Duodenal mucosa (tissue), 2 donors: ENCODE measurements around the gene SNRPD2.

Experiments used
- H3K27ac ChIP-seq: one replicate; pipeline ENCODE4 v1.7.0; 2013; ENCODE audit warnings: low read depth, low read length
- H3K27me3 ChIP-seq, 2 donors: one replicate each; pipeline ENCODE4 v1.7.0; 2013; ENCODE audit warnings: low read length in 2 of 2, control low read depth in 1 of 2; ENCODE audit not compliant: insufficient read depth in 2 of 2, control insufficient read depth in 1 of 2
- H3K36me3 ChIP-seq, 2 donors: one replicate each; pipeline ENCODE4 v1.7.0; 2013; ENCODE audit warnings: low read length in 2 of 2, control low read depth in 1 of 2; ENCODE audit not compliant: insufficient read depth in 2 of 2, control insufficient read depth in 1 of 2
- H3K4me1 ChIP-seq, 2 donors: one replicate each; pipeline ENCODE4 v1.7.0; 2013; ENCODE audit warnings: low read length in 2 of 2, control low read depth in 1 of 2; ENCODE audit not compliant: insufficient read depth in 2 of 2, control insufficient read depth in 1 of 2
- H3K4me3 ChIP-seq, 2 donors: one replicate each; pipeline ENCODE4 v1.7.0; 2013; ENCODE audit warnings: low read length in 2 of 2, low read depth in 1 of 2
- H3K9ac ChIP-seq, 2 donors: one replicate each; pipeline ENCODE4 v1.7.0; 2013; ENCODE audit warnings: low read length in 2 of 2, low read depth in 1 of 2
- H3K9me3 ChIP-seq, 2 donors: one replicate each; pipeline ENCODE4 v1.7.0; 2013; ENCODE audit warnings: low read length in 2 of 2, control low read depth in 1 of 2; ENCODE audit not compliant: control insufficient read depth in 1 of 2

The SNRPD2 gene

DNA sequence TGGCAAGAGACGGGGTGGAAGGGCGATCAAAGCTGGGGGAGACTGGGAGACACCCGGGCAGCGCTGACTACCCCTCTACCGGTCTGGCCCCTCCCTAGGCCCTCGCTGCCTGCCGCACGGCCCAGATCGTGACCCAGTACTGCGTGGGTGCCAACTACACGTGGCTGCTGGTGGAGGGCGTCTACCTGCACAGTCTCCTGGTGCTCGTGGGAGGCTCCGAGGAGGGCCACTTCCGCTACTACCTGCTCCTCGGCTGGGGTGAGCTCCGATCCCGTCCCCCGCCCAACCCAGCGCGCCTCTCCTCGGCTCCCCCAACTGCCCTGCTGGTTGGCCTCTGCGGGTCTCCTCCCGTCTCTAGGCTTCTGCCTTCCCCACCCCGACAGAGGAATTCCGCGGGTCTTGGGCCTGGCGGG is 14.9 kb downstream of the SNRPD2 start:
- H3K9ac ChIP-seq, result peak overlapping the region; percentile 16 to 54
- H3K9me3 ChIP-seq, result no peaks in the 10 kb centered on the region
- H3K36me3 ChIP-seq, result no peaks in the 10 kb centered on the region
- H3K4me3 ChIP-seq, result peak overlapping the region; percentile 60 to 65
- no peak overlapping the region for H3K27ac ChIP-seq
- peaks cover 10 to 20% of the 10 kb centered on the region in 2 donors for H3K27me3 ChIP-seq
- peaks cover 11 to 18% of the 10 kb centered on the region in 2 donors for H3K4me1 ChIP-seq

DNA sequence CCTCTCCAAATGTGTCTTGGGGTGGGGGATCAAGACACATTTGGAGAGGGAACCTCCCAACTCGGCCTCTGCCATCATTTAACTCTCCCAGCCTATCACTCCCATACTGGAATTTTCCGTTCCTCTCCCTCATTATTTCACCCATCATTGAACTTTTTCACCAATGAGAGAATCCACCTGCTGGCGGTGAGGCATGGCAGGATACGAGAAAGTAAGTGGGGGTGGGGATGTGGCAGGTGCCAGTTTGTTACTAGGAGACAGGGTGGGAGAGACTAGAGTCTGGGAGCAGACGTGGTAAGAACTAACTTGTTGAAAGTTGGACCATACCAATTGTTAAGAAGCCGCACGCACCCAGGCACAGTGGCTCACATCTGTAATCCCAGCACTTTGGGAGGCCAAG is 16.8 kb downstream of the SNRPD2 start:
- Histone ChIP-seq H3K27ac (no peak overlapping the region), H3K4me1 (peaks cover 13 to 21% of the 10 kb centered on the region in 2 donors), H3K27me3 (peaks cover 15 to 27% of the 10 kb centered on the region in 2 donors), H3K9me3 (no peaks in the 10 kb centered on the region), H3K4me3 (no peak overlapping the region), H3K9ac (no peak overlapping the region), H3K36me3 (no peaks in the 10 kb centered on the region)

DNA sequence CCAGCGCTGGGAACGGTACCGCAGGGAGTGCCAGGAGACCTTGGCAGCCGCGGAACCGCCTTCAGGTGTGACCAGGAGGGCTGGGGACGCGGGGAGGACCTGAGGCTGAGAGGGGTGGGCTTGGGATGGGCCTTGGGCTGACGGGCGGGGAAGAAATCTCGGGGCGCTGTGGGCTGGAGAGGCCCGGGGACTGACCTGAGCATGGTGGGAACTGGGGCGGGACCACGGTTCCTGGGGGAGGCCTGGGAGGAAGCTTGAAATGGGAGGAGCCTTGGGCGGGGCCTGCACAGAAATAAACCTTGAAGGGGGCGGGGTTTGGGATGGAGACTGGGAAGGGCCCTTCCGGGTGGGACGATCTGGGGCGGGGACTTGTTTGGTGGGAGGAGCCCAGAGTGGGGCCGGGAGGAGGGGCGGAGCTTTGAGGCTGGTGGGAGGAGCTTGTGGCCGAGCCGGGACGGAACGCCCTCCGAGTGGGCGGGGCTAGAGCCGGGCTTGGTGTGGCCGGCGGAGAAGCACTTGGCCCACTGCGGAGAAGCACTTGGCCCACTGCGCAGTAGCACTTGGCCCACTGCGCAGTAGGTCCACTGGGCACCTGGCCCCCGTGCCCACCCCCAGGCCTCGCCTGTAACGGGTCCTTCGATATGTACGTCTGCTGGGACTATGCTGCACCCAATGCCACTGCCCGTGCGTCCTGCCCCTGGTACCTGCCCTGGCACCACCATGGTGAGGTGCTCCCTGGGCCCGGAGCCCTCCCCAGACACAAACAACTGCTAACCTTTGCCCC is 20.9 kb downstream of the SNRPD2 start:
- peak overlapping the region in 1 of 2 donors; percentile 51 for H3K9ac ChIP-seq
- H3K9me3 ChIP-seq, result no peaks in the 10 kb centered on the region
- H3K4me3 ChIP-seq, result peak overlapping the region; percentile 47 to 54
- no peaks in the 10 kb centered on the region for H3K36me3 ChIP-seq
- peaks cover 11 to 28% of the 10 kb centered on the region in 2 donors for H3K4me1 ChIP-seq
- peaks cover 22 to 28% of the 10 kb centered on the region in 2 donors for H3K27me3 ChIP-seq
- H3K27ac ChIP-seq, result no peak overlapping the region

DNA sequence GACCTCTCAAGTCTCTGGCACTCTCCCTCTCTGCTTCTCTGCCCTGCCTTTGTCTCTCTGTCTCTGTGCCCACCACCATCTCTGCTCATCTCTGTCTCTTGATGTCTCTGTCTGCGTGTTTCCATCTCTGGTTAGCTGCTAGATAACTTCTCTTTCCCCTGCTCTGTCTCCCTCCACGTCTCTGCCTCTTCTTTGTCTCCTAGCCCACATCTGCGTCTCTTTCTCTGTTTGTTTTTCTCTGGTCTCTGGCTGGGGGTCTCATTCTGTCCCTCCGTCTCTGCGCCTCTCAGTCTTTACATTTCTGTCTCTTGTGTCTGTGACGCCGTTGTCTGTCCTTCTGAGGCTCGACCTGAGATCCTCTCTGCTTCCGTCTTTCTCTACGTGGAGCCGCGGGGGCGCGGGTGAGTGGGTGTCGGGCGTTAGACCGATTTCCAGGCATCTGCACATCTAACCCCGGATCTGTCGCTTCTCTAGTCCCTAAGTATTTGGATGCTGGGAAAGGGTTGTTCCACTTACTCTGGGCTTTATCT is 23.3 kb downstream of the SNRPD2 start:
- no peaks in the 10 kb centered on the region for H3K36me3 ChIP-seq
- H3K27ac ChIP-seq, result no peak overlapping the region
- H3K4me1 ChIP-seq, result peaks cover 11 to 28% of the 10 kb centered on the region in 2 donors
- H3K4me3 ChIP-seq, result peak overlapping the region; percentile 63 to 71
- H3K27me3 ChIP-seq, result peaks cover 22 to 31% of the 10 kb centered on the region in 2 donors
- H3K9ac ChIP-seq, result peak overlapping the region; percentile 54 to 65
- H3K9me3 ChIP-seq, result no peaks in the 10 kb centered on the region

DNA sequence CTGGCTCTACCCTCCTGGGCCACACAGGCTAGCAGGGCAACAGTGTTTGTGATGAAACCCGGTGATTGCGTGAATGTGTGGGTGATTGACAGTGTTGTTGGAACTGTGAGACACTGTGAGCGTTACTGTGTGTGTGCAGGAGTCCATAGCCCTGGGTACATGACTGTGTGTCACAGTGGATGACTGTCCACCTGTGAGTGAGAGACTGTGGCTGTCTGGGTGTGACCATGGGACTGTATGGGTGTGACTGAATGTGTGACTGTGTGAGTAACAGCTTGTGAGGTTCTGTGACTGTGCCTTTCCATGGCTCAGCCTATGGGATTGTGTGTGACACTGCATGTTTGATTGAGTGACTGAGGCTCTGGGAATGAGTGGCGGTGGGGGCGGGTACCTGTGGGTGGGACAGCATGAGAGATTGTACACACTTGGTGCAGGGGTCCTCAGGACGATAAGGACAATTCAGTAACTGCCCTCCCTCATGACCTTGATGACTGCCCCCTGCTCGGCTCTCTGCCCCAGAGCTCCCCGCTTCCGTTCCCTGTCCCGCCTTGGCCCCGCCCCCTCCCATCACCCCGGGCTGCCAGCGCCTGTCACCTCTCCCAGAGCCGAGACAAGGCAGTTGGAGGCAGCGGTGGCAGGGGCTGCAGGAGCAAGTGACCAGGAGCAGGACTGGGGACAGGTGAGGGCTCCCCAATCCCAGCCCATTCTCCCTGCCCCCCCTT is 24.0 kb downstream of the SNRPD2 start, which contains the start of gene GIPR:
Gene GIPR, plus strand, starts transcription at position 602 of the 722 bp plus-strand sequence. CDS start 1,300 bp downstream, outside the sequence.
- H3K4me1 ChIP-seq, result peaks cover 11 to 28% of the 10 kb centered on the region in 2 donors
- no peak within 1 kb of the TSS for H3K27ac ChIP-seq
- peak within 1 kb of the TSS; percentile 63 to 71 for H3K4me3 ChIP-seq
- H3K9ac ChIP-seq, result peak within 1 kb of the TSS; percentile 54 to 65
- H3K36me3 ChIP-seq, result no peaks in the 10 kb centered on the region
- peaks cover 22 to 30% of the 10 kb centered on the region in 2 donors for H3K27me3 ChIP-seq
- no peaks in the 10 kb centered on the region for H3K9me3 ChIP-seq

DNA sequence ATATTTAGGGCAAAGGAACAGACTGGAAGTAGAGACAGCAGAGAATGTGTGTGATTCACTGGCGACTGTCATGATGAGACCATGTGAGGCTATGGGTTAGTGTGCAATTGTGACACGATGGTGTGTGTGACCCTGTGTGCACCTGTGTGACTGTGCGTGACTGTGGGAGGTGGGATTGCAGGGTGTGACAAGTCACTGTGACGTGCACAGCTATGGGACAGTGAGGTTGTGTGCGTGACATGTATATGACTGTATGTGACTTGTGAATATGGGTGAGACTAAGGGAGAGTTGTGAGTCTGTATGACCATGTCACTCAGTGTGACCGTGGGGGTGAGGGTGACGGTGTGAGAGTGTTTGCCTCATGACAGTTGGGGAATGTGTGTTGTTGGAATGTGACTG is 27.2 kb downstream of the SNRPD2 start:
- no peak overlapping the region for H3K4me3 ChIP-seq
- H3K9ac ChIP-seq, result no peak overlapping the region
- no peaks in the 10 kb centered on the region for H3K36me3 ChIP-seq
- H3K27me3 ChIP-seq, result peaks cover 14 to 29% of the 10 kb centered on the region in 2 donors
- no peak overlapping the region for H3K27ac ChIP-seq
- peaks cover 7 to 20% of the 10 kb centered on the region in 2 donors for H3K4me1 ChIP-seq
- no peaks in the 10 kb centered on the region for H3K9me3 ChIP-seq

DNA sequence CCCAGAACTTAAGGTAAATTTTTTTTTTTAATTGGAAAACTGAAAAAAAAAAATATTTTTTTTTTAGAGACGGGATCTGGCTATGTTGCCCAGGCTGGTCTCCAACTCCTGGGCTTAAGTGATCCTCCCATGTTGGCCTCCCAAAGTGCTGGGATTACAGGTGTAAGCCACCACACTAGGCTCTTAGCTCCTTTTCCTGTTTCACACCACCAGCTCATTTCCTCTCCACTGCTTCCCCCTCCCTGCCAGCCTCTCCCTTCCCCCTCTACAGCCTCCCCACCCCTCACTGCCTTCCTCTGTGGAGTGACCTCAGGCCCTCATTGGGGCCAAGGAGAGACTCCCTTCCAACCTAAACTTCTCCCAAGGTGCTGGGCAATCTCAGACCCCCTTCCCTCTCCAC is 28.0 kb downstream of the SNRPD2 start:
- Histone ChIP-seq H3K27ac (no peak overlapping the region), H3K9ac (no peak overlapping the region), H3K4me1 (peaks cover 7 to 13% of the 10 kb centered on the region in 2 donors), H3K4me3 (no peak overlapping the region), H3K9me3 (no peaks in the 10 kb centered on the region), H3K27me3 (peaks cover 8 to 22% of the 10 kb centered on the region in 2 donors), H3K36me3 (no peaks in the 10 kb centered on the region)

DNA sequence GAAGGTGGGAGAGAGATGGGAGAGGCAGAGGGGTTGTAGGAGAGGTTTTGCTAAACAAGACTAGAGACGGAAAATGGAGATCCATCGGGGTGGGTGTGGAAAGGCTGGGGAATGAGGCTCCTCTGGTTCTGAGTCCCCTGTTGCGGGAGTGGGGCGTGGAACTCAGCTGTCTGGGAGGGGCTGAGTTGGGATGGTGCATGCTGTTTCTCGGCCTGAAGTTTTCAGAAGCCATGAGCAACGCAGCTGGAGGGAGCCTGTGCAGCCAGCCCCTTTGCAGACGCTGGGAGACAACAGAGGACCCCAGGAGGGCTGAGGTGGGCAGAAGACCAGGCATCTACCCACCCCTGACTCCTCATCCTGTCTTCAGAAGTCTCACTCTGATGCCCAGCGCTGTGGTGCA is 31.1 kb downstream of the SNRPD2 start:
- H3K27me3 ChIP-seq, result peaks cover 0 to 12% of the 10 kb centered on the region in 2 donors
- H3K9ac ChIP-seq, result no peak overlapping the region
- H3K27ac ChIP-seq, result no peak overlapping the region
- H3K36me3 ChIP-seq, result no peaks in the 10 kb centered on the region
- no peaks in the 10 kb centered on the region for H3K9me3 ChIP-seq
- H3K4me3 ChIP-seq, result no peak overlapping the region
- H3K4me1 ChIP-seq, result no peaks in the 10 kb centered on the region

DNA sequence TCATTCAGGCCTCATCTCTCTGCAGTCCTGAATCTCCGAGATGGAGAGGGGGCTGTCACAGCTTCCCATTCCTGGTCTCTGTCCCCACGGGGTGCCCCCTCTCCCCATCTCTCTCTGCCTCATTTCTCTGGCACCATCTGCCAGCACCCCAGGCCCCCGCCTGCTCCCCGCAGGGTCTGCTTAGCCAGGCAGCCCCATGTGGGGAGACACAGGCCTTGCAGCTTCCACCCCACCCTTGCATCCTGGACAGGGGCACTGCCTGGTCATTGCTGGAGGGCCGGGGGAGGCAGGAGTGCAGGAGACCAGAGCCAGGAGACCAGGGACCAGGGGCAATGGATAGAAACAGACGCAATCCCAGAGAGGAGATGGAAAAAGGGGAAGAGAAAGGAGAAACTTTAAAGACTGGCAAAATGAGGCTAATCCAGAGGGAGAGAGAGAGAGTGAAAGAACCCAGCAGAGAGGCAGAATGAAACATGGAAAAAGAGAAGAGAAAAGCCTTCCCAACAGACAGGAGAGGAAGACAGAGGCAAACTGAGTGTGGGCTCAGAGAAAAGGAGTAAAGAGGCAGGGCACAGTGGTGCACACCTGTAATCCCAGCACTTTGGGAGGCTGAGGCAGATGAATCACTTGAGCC is 32.5 kb downstream of the SNRPD2 start:
- H3K9me3 ChIP-seq, result no peaks in the 10 kb centered on the region
- no peaks in the 10 kb centered on the region for H3K4me1 ChIP-seq
- H3K36me3 ChIP-seq, result no peaks in the 10 kb centered on the region
- H3K27me3 ChIP-seq, result peaks cover 0 to 8% of the 10 kb centered on the region in 2 donors
- H3K9ac ChIP-seq, result no peak overlapping the region
- H3K27ac ChIP-seq, result no peak overlapping the region
- no peak overlapping the region for H3K4me3 ChIP-seq
